LNCAP (cell line): ENCODE data around the gene SPDYE1.

Source experiments
- CTCF ChIP-seq: fragments of 450-650 bp; IDR thresholded peaks from 2 replicates; pipeline ENCODE4 v1.5.1; 2017; ENCODE audit warnings: mild to moderate bottlenecking

The SPDYE1 gene

GRCh38 chr7:44018857-44019807 lies 21.4 kb downstream of the SPDYE1 start:
- TF ChIP-seq CTCF, result peak; percentile 80

GRCh38 chr7:44042221-44042620 lies 44.5 kb downstream of the SPDYE1 start:
- no peak for TF ChIP-seq CTCF

- TF ChIP-seq CTCF, result no peak
Measured at GRCh38 chr7:44043902-44044301, 46.2 kb downstream of the SPDYE1 start.

- no peak for TF ChIP-seq CTCF
Measured at GRCh38 chr7:44044315-44045225, 46.9 kb downstream of the SPDYE1 start, which contains the start of gene DBNL. DBNL (plus strand) TSS chr7:44044702; CDS start chr7:44044738, 36 bp downstream.

GRCh38 chr7:44045226-44046014 lies 47.7 kb downstream of the SPDYE1 start:
- TF ChIP-seq CTCF, result no peak

GRCh38 chr7:44046321-44047061 lies 48.8 kb downstream of the SPDYE1 start:
- no peak for TF ChIP-seq CTCF
